A549 (cell line): ENCODE results near the gene TP53BP2.

Source experiments
- ATOH8 ChIP-seq: fragments of 250-450 bp; sonication (Bioruptor Pico); IDR thresholded peaks from 2 replicates; pipeline ENCODE4 v1.5.0; 2020; ENCODE audit warnings: low read depth, mild to moderate bottlenecking, moderate library complexity
- CEBPB ChIP-seq, 2 experiments: fragments of >200 bp in 1 of 2; sonication (Bioruptor Twin) in 1 of 2; formaldehyde crosslinking in 1 of 2; IDR thresholded peaks; 2 replicates each; pipeline ENCODE4 v1.6.1; 2012 to 2016
- CTCF ChIP-seq: fragments of >200 bp; sonication (Bioruptor Twin); formaldehyde crosslinking; IDR thresholded peaks from 3 replicates; pipeline ENCODE4 v1.5.1; 2016
- HDAC2 ChIP-seq: fragments of 200-600 bp; sonication (generic); IDR thresholded peaks from 2 replicates; pipeline ENCODE4 v1.6.1; 2016
- POLR2A ChIP-seq: IDR thresholded peaks from 2 replicates; pipeline ENCODE4 v1.6.1; 2012; ENCODE audit warnings: mild to moderate bottlenecking, low read length
- REST ChIP-seq: fragments of 200-600 bp; sonication (generic); IDR thresholded peaks from 2 replicates; pipeline ENCODE4 v1.6.1; 2016; ENCODE audit warnings: antibody characterized with exemption, mild to moderate bottlenecking, moderate library complexity
- SMC3 ChIP-seq: fragments of >200 bp; sonication (Bioruptor Twin); formaldehyde crosslinking; IDR thresholded peaks from 3 replicates; pipeline ENCODE4 v1.6.1; 2018; ENCODE audit warnings: inconsistent platforms
- USF2 ChIP-seq: fragments of 450-650 bp; IDR thresholded peaks from 2 replicates; pipeline ENCODE4 v1.6.1; 2014; ENCODE audit warnings: antibody characterized with exemption
- ZC3H11A ChIP-seq: fragments of 450-650 bp; IDR thresholded peaks from 2 replicates; pipeline ENCODE4 v1.6.1; 2014; ENCODE audit warnings: antibody characterized with exemption, mild to moderate bottlenecking

- TF ChIP-seq HDAC2 (no peak), ZC3H11A (no peak), REST (no peak), CTCF (no peak), ATOH8 (no peak), POLR2A (no peak), USF2 (no peak), CEBPB (IDR thresholded peaks at IDR 0.05) (no peak), SMC3 (no peak)
Observed at GRCh38 chr1:223755992-223756775, 89.6 kb downstream of the TP53BP2 start.
